Prostate gland (tissue), 2 donors: ENCODE measurements around the gene MTHFR. TPM values are rescaled to one million over a fixed set of nuclear protein-coding genes. Genes with fewer than 3 reads are reported as not detected.

Experiments used
- DNase-seq: peaks from one replicate; pipeline ENCODE4 v3.0.0-alpha.2; 2019; ENCODE audit warnings: low spot score
- H3K27ac ChIP-seq, 2 donors: fragments of 200-600 bp; sonication (generic); 2 replicates each; pipeline ENCODE4 v1.5.1; 2017 to 2019
- H3K27me3 ChIP-seq: fragments of 200-600 bp; sonication (generic); replicated peaks from 2 replicates; pipeline ENCODE4 v1.5.1; 2019; ENCODE audit not compliant: insufficient read depth
- H3K36me3 ChIP-seq, 2 donors: fragments of 200-600 bp; sonication (generic); 1 replicate in 1 of 2; 2 replicates in 1 of 2; pipeline versions ENCODE4 v1.5.1 to v1.8.1; 2017 to 2019
- H3K4me1 ChIP-seq: fragments of 200-600 bp; sonication (generic); replicated peaks from 2 replicates; pipeline ENCODE4 v1.5.1; 2019
- H3K4me3 ChIP-seq, 2 donors: fragments of 200-600 bp; sonication (generic); 2 replicates each; pipeline ENCODE4 v1.5.1; 2017 to 2019
- H3K9me3 ChIP-seq: fragments of 200-600 bp; sonication (generic); 2 replicates; pipeline ENCODE4 v1.5.1; 2017
- POLR2A ChIP-seq: fragments of 450-650 bp; IDR thresholded peaks from one replicate; pipeline ENCODE4 v1.6.1; 2016; ENCODE audit warnings: antibody characterized with exemption, mild to moderate bottlenecking
- POLR2AphosphoS5 ChIP-seq: sonication (generic); formaldehyde crosslinking; IDR thresholded peaks from one replicate; pipeline ENCODE4 v1.6.1; 2017; ENCODE audit warnings: antibody characterized with exemption
- WGBS: methylation state at CpG from one replicate; pipeline ENCODE4 v1.1.5; 2018; 5-methylcytosine and 5-hydroxymethylcytosine counted together
- intact Hi-C: fragments of 100-400 bp; cut with DNase I; formaldehyde crosslinking; loops from one replicate; pipeline ENCODE4 v1.14.2; 2022
- small RNA-seq, 2 donors: library from RNA; depleted of rRNA; stranded (forward); fragments of <200 nt; gene quantifications; one replicate each; pipeline ENCODE3, GENCODE V24; 2016
- total RNA-seq, 2 donors: library from RNA; depleted of rRNA; stranded (reverse); fragments of >200 nt; gene quantifications; one replicate each; pipeline ENCODE4 v1.1.0, GENCODE V29; 2016
- TF ChIP-seq, protein P1 (sequence below), 4 experiments: fragments of 200-600 bp in 2 of 4; fragments of 450-650 bp in 2 of 4; sonication (generic) in 2 of 4; IDR thresholded peaks; 1 replicate in 3 of 4; 2 replicates in 1 of 4; pipeline ENCODE4 v1.5.1; 2016 to 2019; ENCODE audit warnings: antibody characterized with exemption in 4 of 4, mild to moderate bottlenecking in 2 of 4, moderate library complexity in 2 of 4

MTHFR gene
- total RNA-seq, 2 donors from 2014 or later, result 27.6 to 75.0 TPM

DNA sequence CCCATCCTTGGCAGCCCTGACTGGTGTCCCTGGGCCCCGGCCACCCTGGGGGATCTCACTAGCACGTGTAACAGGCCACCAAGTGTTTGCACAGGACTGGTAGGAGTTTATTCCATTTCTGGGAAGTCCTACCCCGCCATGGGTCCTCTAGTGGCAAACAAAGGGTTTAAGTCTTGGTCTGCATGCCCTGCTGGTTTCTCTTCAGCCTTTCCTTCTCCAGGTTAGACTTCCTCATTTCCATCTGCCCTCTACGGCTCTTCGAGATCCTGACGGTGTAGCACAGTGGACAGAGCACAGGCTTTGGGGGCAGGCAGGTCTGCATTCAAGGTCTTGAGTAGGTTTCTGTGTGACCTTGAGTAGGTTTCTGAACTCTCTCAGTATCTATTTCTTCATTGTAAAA is 67.0 kb downstream of the MTHFR start:
- Histone ChIP-seq H3K4me3 (no peak overlapping the region), H3K36me3 (no peaks in the 10 kb centered on the region), H3K27me3 (no peaks in the 10 kb centered on the region), H3K4me1 (peaks cover 26% of the 10 kb centered on the region), H3K27ac (peak overlapping the region in 1 of 2 donors; percentile 95), H3K9me3 (no peaks in the 10 kb centered on the region)
- intact Hi-C loops, result loop anchor here (5.0 kb wide), 3 partner anchors 49 to 64 kb away; partner anchors contain the start of gene MAD2L2
- WGBS, result 75% methylated on average over 6 of the region's 6 CpGs
- no peak for TF ChIP-seq POLR2AphosphoS5
- no peak for TF ChIP-seq POLR2A
- TF ChIP-seq, protein P1, sequence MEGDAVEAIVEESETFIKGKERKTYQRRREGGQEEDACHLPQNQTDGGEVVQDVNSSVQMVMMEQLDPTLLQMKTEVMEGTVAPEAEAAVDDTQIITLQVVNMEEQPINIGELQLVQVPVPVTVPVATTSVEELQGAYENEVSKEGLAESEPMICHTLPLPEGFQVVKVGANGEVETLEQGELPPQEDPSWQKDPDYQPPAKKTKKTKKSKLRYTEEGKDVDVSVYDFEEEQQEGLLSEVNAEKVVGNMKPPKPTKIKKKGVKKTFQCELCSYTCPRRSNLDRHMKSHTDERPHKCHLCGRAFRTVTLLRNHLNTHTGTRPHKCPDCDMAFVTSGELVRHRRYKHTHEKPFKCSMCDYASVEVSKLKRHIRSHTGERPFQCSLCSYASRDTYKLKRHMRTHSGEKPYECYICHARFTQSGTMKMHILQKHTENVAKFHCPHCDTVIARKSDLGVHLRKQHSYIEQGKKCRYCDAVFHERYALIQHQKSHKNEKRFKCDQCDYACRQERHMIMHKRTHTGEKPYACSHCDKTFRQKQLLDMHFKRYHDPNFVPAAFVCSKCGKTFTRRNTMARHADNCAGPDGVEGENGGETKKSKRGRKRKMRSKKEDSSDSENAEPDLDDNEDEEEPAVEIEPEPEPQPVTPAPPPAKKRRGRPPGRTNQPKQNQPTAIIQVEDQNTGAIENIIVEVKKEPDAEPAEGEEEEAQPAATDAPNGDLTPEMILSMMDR (IDR thresholded peaks at IDR 0.05), result no peak
- no peak for DNase-seq

DNA sequence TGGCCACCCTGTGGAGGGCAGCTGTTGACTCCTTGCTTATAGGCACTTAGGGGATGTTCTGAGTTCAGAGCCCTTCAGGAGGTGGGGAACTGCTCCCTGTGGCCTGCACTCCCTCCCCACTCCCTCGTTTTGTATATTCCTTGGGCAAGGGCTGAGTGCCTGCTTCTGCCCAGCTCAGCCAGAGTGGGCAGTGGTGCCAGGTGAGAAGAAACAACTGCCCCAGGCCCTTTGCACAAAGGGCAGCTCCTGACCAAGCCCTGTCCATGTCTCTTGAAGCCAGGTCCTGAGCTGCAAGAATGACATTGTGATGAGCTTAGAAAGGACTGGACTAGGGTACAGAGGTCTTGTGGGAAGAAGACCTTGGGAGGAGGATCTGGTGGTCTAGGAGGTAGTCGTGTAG is 67.7 kb downstream of the MTHFR start:
- WGBS, result 76% methylated on average over 2 of the region's 2 CpGs
- H3K27ac ChIP-seq, result peak overlapping the region in 1 of 2 donors; percentile 95
- H3K4me1 ChIP-seq, result peaks cover 26% of the 10 kb centered on the region
- intact Hi-C loops, result loop anchor here (5.0 kb wide), 3 partner anchors 49 to 64 kb away; partner anchors contain the start of gene MAD2L2
- TF ChIP-seq POLR2A, result no peak
- TF ChIP-seq, protein P1 (IDR thresholded peaks at IDR 0.05), result no peak
- TF ChIP-seq POLR2AphosphoS5, result no peak
- DNase-seq, result no peak
- no peaks in the 10 kb centered on the region for H3K27me3 ChIP-seq
- H3K4me3 ChIP-seq, result no peak overlapping the region
- no peaks in the 10 kb centered on the region for H3K36me3 ChIP-seq
- no peaks in the 10 kb centered on the region for H3K9me3 ChIP-seq

DNA sequence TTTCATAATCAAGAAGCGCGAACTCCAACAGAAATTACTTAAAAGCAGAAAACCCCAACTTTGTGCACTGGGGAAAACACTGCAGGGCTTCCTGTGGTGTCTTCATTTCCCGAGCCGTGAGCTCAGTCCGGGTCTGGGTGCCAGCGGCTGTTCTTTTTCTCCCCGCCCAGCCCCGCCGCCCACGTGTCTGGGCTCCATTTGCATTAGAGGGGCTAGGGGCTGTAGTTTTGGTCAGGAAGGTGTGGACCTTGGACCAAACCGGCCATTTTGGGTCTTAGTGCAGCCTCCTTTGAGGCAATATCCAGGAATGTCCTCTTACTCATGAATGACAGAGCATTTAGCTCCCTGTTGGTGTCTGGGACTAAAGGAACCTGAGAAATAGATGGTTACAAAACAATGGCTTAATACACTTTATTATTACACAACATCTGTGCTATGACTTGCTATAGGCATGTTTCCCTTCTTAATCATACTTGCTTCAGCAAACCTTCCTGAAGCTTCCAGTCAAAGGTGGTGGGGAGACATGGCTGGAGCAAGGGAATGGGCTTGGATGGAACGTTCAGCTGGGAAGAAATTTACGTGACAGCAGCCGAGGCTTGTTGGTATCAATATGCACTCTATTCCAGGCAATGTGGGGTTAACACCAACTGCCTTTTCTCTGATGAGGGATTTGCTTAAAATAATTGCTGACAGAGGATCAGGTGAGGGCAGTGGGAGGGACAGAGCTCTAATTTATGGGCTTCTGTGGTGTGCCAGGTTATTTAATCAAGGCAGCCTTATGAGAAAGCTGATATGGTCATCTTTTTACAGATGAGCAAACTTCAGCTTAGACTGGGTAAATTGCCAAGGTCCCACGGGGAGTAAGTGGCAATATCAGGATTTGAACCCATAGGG is 68.8 kb downstream of the MTHFR start:
- H3K4me3 ChIP-seq, result peak overlapping the region; percentile 68 to 72
- no peaks in the 10 kb centered on the region for H3K36me3 ChIP-seq
- DNase-seq, result peak; percentile 78
- 7% methylated on average over 15 of the region's 15 CpGs for WGBS
- H3K27me3 ChIP-seq, result no peaks in the 10 kb centered on the region
- H3K4me1 ChIP-seq, result peaks cover 29% of the 10 kb centered on the region
- peak overlapping the region; percentile 94 to 95 for H3K27ac ChIP-seq
- intact Hi-C loops, result loop anchor here (5.0 kb wide), 3 partner anchors 50 to 65 kb away; partner anchors contain the start of gene MAD2L2
- TF ChIP-seq POLR2AphosphoS5, result peak; percentile 82
- peak; percentile 49 for TF ChIP-seq POLR2A
- TF ChIP-seq, protein P1 (IDR thresholded peaks at IDR 0.05), result no peak
- H3K9me3 ChIP-seq, result no peaks in the 10 kb centered on the region

DNA sequence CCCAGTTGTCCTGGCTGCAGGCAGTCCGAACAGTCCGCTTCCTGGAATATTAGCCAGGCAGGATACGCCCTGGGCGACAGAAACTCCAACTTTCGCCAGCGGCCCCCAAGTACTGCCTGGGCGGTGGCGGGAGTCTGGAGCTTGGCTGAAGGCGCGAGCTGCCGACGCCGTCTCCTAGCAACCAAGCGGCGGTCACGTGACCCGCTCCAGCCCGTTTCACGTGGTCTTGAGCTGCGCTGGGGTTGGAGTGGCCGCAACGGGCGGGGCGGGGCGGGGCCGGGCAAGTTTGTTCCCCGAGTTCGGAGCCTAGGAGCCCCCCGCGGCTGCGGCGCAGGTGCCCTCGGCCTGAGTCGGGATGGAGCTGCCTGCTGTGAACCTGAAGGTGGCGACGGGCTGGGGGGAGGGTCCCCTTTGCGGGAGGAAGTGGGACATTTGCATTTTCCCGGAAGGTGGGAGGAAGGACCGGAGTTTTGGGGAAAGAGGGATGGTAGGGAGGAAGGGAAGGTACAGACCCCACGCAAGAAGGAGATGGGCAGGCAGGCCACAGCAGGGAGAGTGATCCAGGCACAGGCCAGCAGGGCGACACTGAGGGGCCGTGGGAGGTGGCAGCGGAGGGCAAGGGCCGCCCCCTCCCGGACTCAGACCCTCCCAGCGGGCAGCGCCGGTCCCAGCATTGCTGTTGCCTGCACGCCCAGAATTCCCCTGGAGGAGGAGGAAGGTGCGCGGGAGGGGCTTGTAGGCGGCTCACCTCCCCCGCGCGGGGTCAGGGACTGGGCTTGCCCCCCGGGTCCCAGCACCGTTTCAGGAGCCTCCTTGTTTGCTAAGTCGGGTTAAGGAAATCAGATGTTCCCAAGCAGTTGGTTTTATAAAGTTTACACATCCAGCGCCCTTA is 69.7 kb downstream of the MTHFR start, which contains the start of gene AGTRAP:
AGTRAP (plus strand) TSS at position 283 of the 892 bp plus-strand sequence; CDS start at position 356, 73 bp downstream.
- under 1% methylated on average over 53 of the region's 59 CpGs for WGBS
- Histone ChIP-seq H3K4me1 (peaks cover 26% of the 10 kb centered on the region), H3K27ac (peak within 1 kb of the TSS; percentile 94 to 95), H3K27me3 (no peaks in the 10 kb centered on the region), H3K9me3 (no peaks in the 10 kb centered on the region), H3K4me3 (peak within 1 kb of the TSS; percentile 68 to 72), H3K36me3 (no peaks in the 10 kb centered on the region)
- DNase-seq, result peak; percentile 96
- TF ChIP-seq, protein P1 (IDR thresholded peaks at IDR 0.05), result no peak
- TF ChIP-seq POLR2AphosphoS5 (peak; percentile 94), POLR2A (peak; percentile 82)
- intact Hi-C loops, result loop anchor here (5.0 kb wide), 3 partner anchors 51 to 66 kb away; partner anchors contain the start of gene MAD2L2

Small RNA genes lying within 50 kb of the gene (small RNA-seq; reads per million reads assigned to genes)
- 0 reads per million in 2 donors for gene RF02156
- gene RF02157, result 0 reads per million in 2 donors
- 0 reads per million in 2 donors for gene RF02158

Other genes starting within 250 kb of the MTHFR start
- gene FBXO2, start 151.5 kb downstream of the MTHFR start, total RNA-seq, result 10 to 100 TPM; 14.1 to 16.9 TPM
- 10 to 100 TPM; 29.5 to 51.2 TPM for gene FBXO44, start 151.1 kb downstream of the MTHFR start, total RNA-seq
- gene FBXO6, start 141.8 kb downstream of the MTHFR start, total RNA-seq, result 10 to 100 TPM; 12.5 to 17.7 TPM
- 10 to 100 TPM; 37.3 to 67.8 TPM for gene MAD2L2, start 124.8 kb downstream of the MTHFR start, total RNA-seq
- under 1 TPM; 0.05 to 0.51 TPM for gene DRAXIN, start 114.3 kb downstream of the MTHFR start, total RNA-seq
- 100 to 1,000 TPM; 114 to 123 TPM for gene AGTRAP, start 69.8 kb downstream of the MTHFR start, total RNA-seq
- gene C1orf167, start 43.8 kb downstream of the MTHFR start, total RNA-seq, result 1 to 10 TPM in 1 of 2 donors, not detected in 1; 10.0 TPM
- gene CLCN6, start 227 bp upstream of the MTHFR start, total RNA-seq, result 10 to 100 TPM; 13.4 to 45.0 TPM
- gene NPPA, start 41.8 kb upstream of the MTHFR start, total RNA-seq, result 1 to 10 TPM in 1 of 2 donors, not detected in 1; 1.3 TPM
- not detected for gene NPPB, start 53.0 kb upstream of the MTHFR start, total RNA-seq
- gene KIAA2013, start 120.5 kb upstream of the MTHFR start, total RNA-seq, result 100 to 1,000 TPM; 104 to 137 TPM
- gene PLOD1, start 128.8 kb upstream of the MTHFR start, total RNA-seq, result 10 to 100 TPM; 73.6 to 80.2 TPM
- 10 to 100 TPM; 55.0 to 92.4 TPM for gene MFN2, start 174.5 kb upstream of the MTHFR start, total RNA-seq
- 10 to 100 TPM; 35.6 to 84.3 TPM for gene MIIP, start 213.5 kb upstream of the MTHFR start, total RNA-seq